Neutrophil (primary cell): ENCODE results near the gene CTDSPL.
A peak's percentile ranks its signal among the peaks of the same experiment; 100 is the strongest.

Experiments
- H3K27ac ChIP-seq: fragments of 200-600 bp; sonication (generic); 2 replicates; pipeline ENCODE4 v1.5.1; 2016; ENCODE audit warnings: mild to moderate bottlenecking, moderate library complexity
- H3K27me3 ChIP-seq: fragments of 200-600 bp; sonication (generic); 2 replicates; pipeline ENCODE4 v1.6.0; 2016; ENCODE audit warnings: mild to moderate bottlenecking
- H3K36me3 ChIP-seq: fragments of 200-600 bp; sonication (generic); 2 replicates; pipeline ENCODE4 v1.5.1; 2017
- H3K4me1 ChIP-seq, 2 experiments: fragments of 200-600 bp in 1 of 2; sonication (generic) in 1 of 2; 1 replicate in 1 of 2; 2 replicates in 1 of 2; pipeline versions ENCODE4 v1.5.1 to v1.6.1; 2013 to 2016; ENCODE audit warnings: low read depth in 1 of 2, low read length in 1 of 2, mild to moderate bottlenecking in 1 of 2, moderate library complexity in 1 of 2; ENCODE audit not compliant: control insufficient read depth in 1 of 2, insufficient read depth in 1 of 2
- H3K4me3 ChIP-seq, 2 experiments: fragments of 200-600 bp in 1 of 2; sonication (generic) in 1 of 2; 1 replicate in 1 of 2; 2 replicates in 1 of 2; pipeline ENCODE4 v1.5.1; 2013 to 2016; ENCODE audit warnings: low read depth in 1 of 2, low read length in 1 of 2, mild to moderate bottlenecking in 1 of 2, moderate library complexity in 1 of 2
- H3K9me3 ChIP-seq: fragments of 200-600 bp; sonication (generic); 2 replicates; pipeline ENCODE4 v1.5.1; 2016
- CTCF ChIP-seq: fragments of 200-600 bp; sonication (generic); IDR thresholded peaks from 2 replicates; pipeline ENCODE4 v1.5.1; 2016; ENCODE audit warnings: antibody characterized with exemption

Gene CTDSPL

GRCh38 chr3:38001456-38002081 lies 139.9 kb downstream of the CTDSPL start:
- peaks cover 13% of the 10 kb centered on the region for H3K36me3 ChIP-seq
- no peak overlapping the region for H3K4me3 ChIP-seq
- no peak for TF ChIP-seq CTCF
- no peak overlapping the region for H3K27ac ChIP-seq
- no peaks in the 10 kb centered on the region for H3K27me3 ChIP-seq
- H3K9me3 ChIP-seq = no peaks in the 10 kb centered on the region
- H3K4me1 ChIP-seq = peaks cover 40 to 43% of the 10 kb centered on the region in 2 experiments

GRCh38 chr3:38002291-38002876 lies 140.7 kb downstream of the CTDSPL start:
- TF ChIP-seq CTCF = no peak

GRCh38 chr3:38002940-38003339 lies 141.3 kb downstream of the CTDSPL start:
- Histone ChIP-seq H3K4me3 (no peak overlapping the region), H3K36me3 (peaks cover 26% of the 10 kb centered on the region), H3K27ac (peak overlapping the region; percentile 52)

More at GRCh38 chr3:38002291-38002876, 140.7 kb downstream of the CTDSPL start:
- Histone ChIP-seq H3K4me3 (no peak overlapping the region), H3K9me3 (no peaks in the 10 kb centered on the region), H3K4me1 (peaks cover 32 to 34% of the 10 kb centered on the region in 2 experiments), H3K36me3 (peaks cover 21% of the 10 kb centered on the region), H3K27ac (no peak overlapping the region), H3K27me3 (no peaks in the 10 kb centered on the region)

GRCh38 chr3:38003371-38003816 lies 141.7 kb downstream of the CTDSPL start:
- Histone ChIP-seq H3K36me3 (peaks cover 31% of the 10 kb centered on the region), H3K4me3 (no peak overlapping the region), H3K27me3 (no peaks in the 10 kb centered on the region)

More at GRCh38 chr3:38002940-38003339, 141.3 kb downstream of the CTDSPL start:
- TF ChIP-seq CTCF = no peak
- peaks cover 27 to 29% of the 10 kb centered on the region in 2 experiments for H3K4me1 ChIP-seq
- no peaks in the 10 kb centered on the region for H3K9me3 ChIP-seq
- no peaks in the 10 kb centered on the region for H3K27me3 ChIP-seq

GRCh38 chr3:38003817-38004414 lies 142.2 kb downstream of the CTDSPL start:
- Histone ChIP-seq H3K27ac (peak overlapping the region; percentile 52), H3K4me3 (no peak overlapping the region), H3K9me3 (no peaks in the 10 kb centered on the region), H3K4me1 (peaks cover 18 to 20% of the 10 kb centered on the region in 2 experiments), H3K27me3 (no peaks in the 10 kb centered on the region), H3K36me3 (peaks cover 36% of the 10 kb centered on the region)
- no peak for TF ChIP-seq CTCF

More at GRCh38 chr3:38003371-38003816, 141.7 kb downstream of the CTDSPL start:
- H3K9me3 ChIP-seq = no peaks in the 10 kb centered on the region
- H3K4me1 ChIP-seq = peaks cover 22 to 24% of the 10 kb centered on the region in 2 experiments
- H3K27ac ChIP-seq = peak overlapping the region; percentile 52
- peak; percentile 84 for TF ChIP-seq CTCF
